ENCODE data around the gene GPR157. TPM values are rescaled to one million over a fixed set of nuclear protein-coding genes. Genes with fewer than 3 reads are reported as not detected.
"Not testable (repeated sequence)": the region's sequence is repeated elsewhere in the genome, so short reads cannot be mapped to it uniquely, and the experiment has no call there.

The GPR157 gene
- total and polyA plus RNA-seq, 4 donors = 1.1 to 7.9 (median 4.8) TPM

DNA sequence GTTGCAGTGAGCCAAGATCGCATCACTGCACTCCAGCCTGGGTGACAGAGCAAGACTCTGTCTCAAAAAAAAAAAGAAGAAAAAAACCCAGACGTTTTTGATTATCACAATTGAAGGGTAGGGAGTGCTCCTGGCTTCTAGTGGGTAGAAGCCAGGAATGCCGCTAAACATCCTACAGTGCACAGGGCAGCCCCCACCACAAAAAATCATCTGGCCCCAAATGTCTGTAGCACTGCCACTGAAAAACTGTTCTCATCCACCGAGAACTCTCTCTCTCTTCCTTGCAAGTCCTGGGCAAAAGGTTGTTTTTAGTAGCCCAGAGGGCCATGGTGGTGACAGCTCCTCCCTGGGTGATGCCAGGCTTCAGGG is 35.6 kb upstream of the GPR157 start:
- Histone ChIP-seq H3K36me3 (ENCODE audit: control insufficient read depth in 1 of 2, insufficient read depth in 2 of 2, low read length in 1 of 2) (peaks cover 0 to 2% of the 10 kb centered on the region in 2 donors), H3K4me3 (ENCODE audit: low read length in 2 of 2) (no peak overlapping the region), H3K9me3 (ENCODE audit: control insufficient read depth, low read length) (no peaks in the 10 kb centered on the region), H3K4me1 (ENCODE audit: control insufficient read depth in 1 of 2, insufficient read depth in 2 of 2, low read length in 2 of 2) (no peaks in the 10 kb centered on the region), H3K27me3 (ENCODE audit: control insufficient read depth in 1 of 2, insufficient read depth in 2 of 2, low read length in 1 of 2) (no peaks in the 10 kb centered on the region), H3K27ac (ENCODE audit: low read depth in 1 of 2, low read length in 2 of 2) (no peak overlapping the region)
- 52 to 70% methylated on average over 4 of the region's 4 CpGs for WGBS, 2 donors
- no peak for ATAC-seq (ENCODE audit: low FRiP score)
- intact Hi-C loops (cut with DNase I) = no loop called here
- DNase-seq = no peak

GRCh38 chr1:9161963-9162362 is 33.1 kb upstream of the GPR157 start:
- no peaks in the 10 kb centered on the region for H3K27me3 ChIP-seq (ENCODE audit: control insufficient read depth in 1 of 2, insufficient read depth in 2 of 2, low read length in 1 of 2)
- DNase-seq = no peak
- H3K36me3 ChIP-seq (ENCODE audit: control insufficient read depth in 1 of 2, insufficient read depth in 2 of 2, low read length in 1 of 2) = no peaks in the 10 kb centered on the region
- ATAC-seq (ENCODE audit: low FRiP score) = no peak
- H3K9me3 ChIP-seq (ENCODE audit: control insufficient read depth, low read length) = no peaks in the 10 kb centered on the region
- H3K4me1 ChIP-seq (ENCODE audit: control insufficient read depth in 1 of 2, insufficient read depth in 2 of 2, low read length in 2 of 2) = no peaks in the 10 kb centered on the region
- H3K27ac ChIP-seq (ENCODE audit: low read depth in 1 of 2, low read length in 2 of 2) = no peak overlapping the region
- 96 to 98% methylated on average over 7 of the region's 9 CpGs for WGBS, 2 donors
- H3K4me3 ChIP-seq (ENCODE audit: low read length in 2 of 2) = no peak overlapping the region
- intact Hi-C loops (cut with DNase I) = no loop called here

GRCh38 chr1:9161342-9161741 is 32.4 kb upstream of the GPR157 start:
- no peaks in the 10 kb centered on the region for H3K36me3 ChIP-seq (ENCODE audit: control insufficient read depth in 1 of 2, insufficient read depth in 2 of 2, low read length in 1 of 2)
- WGBS, 2 donors = 60 to 75% methylated on average over 6 of the region's 6 CpGs
- DNase-seq = no peak
- H3K4me3 ChIP-seq (ENCODE audit: low read length in 2 of 2) = no peak overlapping the region
- H3K4me1 ChIP-seq (ENCODE audit: control insufficient read depth in 1 of 2, insufficient read depth in 2 of 2, low read length in 2 of 2) = no peaks in the 10 kb centered on the region
- intact Hi-C loops (cut with DNase I) = no loop called here
- H3K27ac ChIP-seq (ENCODE audit: low read depth in 1 of 2, low read length in 2 of 2) = no peak overlapping the region
- H3K9me3 ChIP-seq (ENCODE audit: control insufficient read depth, low read length) = no peaks in the 10 kb centered on the region
- ATAC-seq (ENCODE audit: low FRiP score) = no peak
- H3K27me3 ChIP-seq (ENCODE audit: control insufficient read depth in 1 of 2, insufficient read depth in 2 of 2, low read length in 1 of 2) = no peaks in the 10 kb centered on the region

- Histone ChIP-seq H3K9me3 (ENCODE audit: control insufficient read depth, low read length) (no peaks in the 10 kb centered on the region), H3K36me3 (ENCODE audit: control insufficient read depth in 1 of 2, insufficient read depth in 2 of 2, low read length in 1 of 2) (no peaks in the 10 kb centered on the region), H3K4me1 (ENCODE audit: control insufficient read depth in 1 of 2, insufficient read depth in 2 of 2, low read length in 2 of 2) (no peaks in the 10 kb centered on the region), H3K27me3 (ENCODE audit: control insufficient read depth in 1 of 2, insufficient read depth in 2 of 2, low read length in 1 of 2) (no peaks in the 10 kb centered on the region), H3K27ac (ENCODE audit: low read depth in 1 of 2, low read length in 2 of 2) (no peak overlapping the region), H3K4me3 (ENCODE audit: low read length in 2 of 2) (no peak overlapping the region)
- no peak for ATAC-seq (ENCODE audit: low FRiP score)
- DNase-seq = no peak
- intact Hi-C loops (cut with DNase I) = no loop called here
- 90 to 92% methylated on average over 7 of the region's 7 CpGs for WGBS, 2 donors
These were observed 31.3 kb upstream of the GPR157 start for GRCh38 chr1:9160079-9160717.

GRCh38 chr1:9155879-9156278 is 27.0 kb upstream of the GPR157 start:
- intact Hi-C loops (cut with DNase I) = no loop called here
- ATAC-seq (ENCODE audit: low FRiP score) = no peak
- 87 to 94% methylated on average over 1 of the region's 1 CpG for WGBS, 2 donors
- no peaks in the 10 kb centered on the region for H3K4me1 ChIP-seq (ENCODE audit: control insufficient read depth in 1 of 2, insufficient read depth in 2 of 2, low read length in 2 of 2)
- H3K36me3 ChIP-seq (ENCODE audit: control insufficient read depth in 1 of 2, insufficient read depth in 2 of 2, low read length in 1 of 2) = no peaks in the 10 kb centered on the region
- no peaks in the 10 kb centered on the region for H3K27me3 ChIP-seq (ENCODE audit: control insufficient read depth in 1 of 2, insufficient read depth in 2 of 2, low read length in 1 of 2)
- H3K9me3 ChIP-seq (ENCODE audit: control insufficient read depth, low read length) = no peaks in the 10 kb centered on the region
- no peak overlapping the region for H3K4me3 ChIP-seq (ENCODE audit: low read length in 2 of 2)
- H3K27ac ChIP-seq (ENCODE audit: low read depth in 1 of 2, low read length in 2 of 2) = no peak overlapping the region
- DNase-seq = no peak

GRCh38 chr1:9155405-9155804 is 26.5 kb upstream of the GPR157 start:
- H3K27ac ChIP-seq (ENCODE audit: low read depth in 1 of 2, low read length in 2 of 2); H3K4me1 ChIP-seq (ENCODE audit: control insufficient read depth in 1 of 2, insufficient read depth in 2 of 2, low read length in 2 of 2); ATAC-seq (ENCODE audit: low FRiP score); H3K36me3 ChIP-seq (ENCODE audit: control insufficient read depth in 1 of 2, insufficient read depth in 2 of 2, low read length in 1 of 2); H3K9me3 ChIP-seq (ENCODE audit: control insufficient read depth, low read length); H3K27me3 ChIP-seq (ENCODE audit: control insufficient read depth in 1 of 2, insufficient read depth in 2 of 2, low read length in 1 of 2); DNase-seq; intact Hi-C loops (cut with DNase I); H3K4me3 ChIP-seq (ENCODE audit: low read length in 2 of 2): not testable (repeated sequence)

DNA sequence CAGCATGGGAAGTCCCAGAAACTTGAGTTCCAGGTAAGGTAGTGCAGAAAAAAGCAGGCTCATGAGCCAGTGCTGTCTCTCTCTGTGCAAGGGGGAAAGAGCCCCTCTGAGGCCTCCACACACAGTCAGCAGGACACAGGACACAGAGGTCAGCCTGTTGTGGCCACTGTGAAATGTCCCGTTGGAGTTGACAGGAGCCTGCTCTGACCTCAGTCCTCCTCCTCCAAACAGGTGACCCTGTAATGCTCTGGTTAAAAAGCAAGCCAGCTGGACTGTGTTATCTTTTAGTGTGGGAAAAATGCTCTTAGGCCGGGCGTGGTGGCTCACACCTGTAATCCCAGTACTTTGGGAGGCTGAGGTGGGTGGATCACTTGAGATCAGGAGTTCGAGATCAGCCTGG is 24.2 kb upstream of the GPR157 start:
- ATAC-seq (ENCODE audit: low FRiP score) = no peak
- Histone ChIP-seq H3K27me3 (ENCODE audit: control insufficient read depth in 1 of 2, insufficient read depth in 2 of 2, low read length in 1 of 2) (no peaks in the 10 kb centered on the region), H3K9me3 (ENCODE audit: control insufficient read depth, low read length) (no peaks in the 10 kb centered on the region), H3K4me1 (ENCODE audit: control insufficient read depth in 1 of 2, insufficient read depth in 2 of 2, low read length in 2 of 2) (no peaks in the 10 kb centered on the region), H3K4me3 (ENCODE audit: low read length in 2 of 2) (no peak overlapping the region), H3K36me3 (ENCODE audit: control insufficient read depth in 1 of 2, insufficient read depth in 2 of 2, low read length in 1 of 2) (no peaks in the 10 kb centered on the region), H3K27ac (ENCODE audit: low read depth in 1 of 2, low read length in 2 of 2) (no peak overlapping the region)
- intact Hi-C loops (cut with DNase I) = no loop called here
- DNase-seq = no peak
- WGBS, 2 donors = 92 to 96% methylated on average over 4 of the region's 4 CpGs

DNA sequence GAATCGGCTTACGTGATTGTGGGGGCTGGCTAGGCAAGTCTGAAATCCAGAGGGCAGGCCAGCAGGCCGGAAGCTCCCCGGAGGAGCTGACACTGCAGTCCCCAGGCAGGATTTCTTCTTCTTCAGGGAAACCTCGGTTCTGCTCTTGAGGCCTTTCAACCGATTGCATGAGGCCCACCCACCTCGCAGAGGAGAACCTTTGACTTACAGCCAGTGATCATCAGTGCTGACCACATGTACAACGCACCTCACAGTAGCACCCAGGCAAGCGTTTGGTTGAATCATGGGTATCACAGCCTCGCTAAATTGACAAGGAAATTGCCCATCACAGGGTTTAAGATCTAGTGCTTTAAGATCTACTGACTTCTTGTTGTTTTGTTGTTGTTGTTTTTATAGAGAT is 23.6 kb upstream of the GPR157 start:
- no peak overlapping the region for H3K4me3 ChIP-seq (ENCODE audit: low read length in 2 of 2)
- H3K27me3 ChIP-seq (ENCODE audit: control insufficient read depth in 1 of 2, insufficient read depth in 2 of 2, low read length in 1 of 2) = no peaks in the 10 kb centered on the region
- intact Hi-C loops (cut with DNase I) = no loop called here
- no peak overlapping the region for H3K27ac ChIP-seq (ENCODE audit: low read depth in 1 of 2, low read length in 2 of 2)
- H3K36me3 ChIP-seq (ENCODE audit: control insufficient read depth in 1 of 2, insufficient read depth in 2 of 2, low read length in 1 of 2) = no peaks in the 10 kb centered on the region
- no peaks in the 10 kb centered on the region for H3K4me1 ChIP-seq (ENCODE audit: control insufficient read depth in 1 of 2, insufficient read depth in 2 of 2, low read length in 2 of 2)
- DNase-seq = no peak
- ATAC-seq (ENCODE audit: low FRiP score) = no peak
- H3K9me3 ChIP-seq (ENCODE audit: control insufficient read depth, low read length) = no peaks in the 10 kb centered on the region
- 89 to 91% methylated on average over 10 of the region's 10 CpGs for WGBS, 2 donors

DNA sequence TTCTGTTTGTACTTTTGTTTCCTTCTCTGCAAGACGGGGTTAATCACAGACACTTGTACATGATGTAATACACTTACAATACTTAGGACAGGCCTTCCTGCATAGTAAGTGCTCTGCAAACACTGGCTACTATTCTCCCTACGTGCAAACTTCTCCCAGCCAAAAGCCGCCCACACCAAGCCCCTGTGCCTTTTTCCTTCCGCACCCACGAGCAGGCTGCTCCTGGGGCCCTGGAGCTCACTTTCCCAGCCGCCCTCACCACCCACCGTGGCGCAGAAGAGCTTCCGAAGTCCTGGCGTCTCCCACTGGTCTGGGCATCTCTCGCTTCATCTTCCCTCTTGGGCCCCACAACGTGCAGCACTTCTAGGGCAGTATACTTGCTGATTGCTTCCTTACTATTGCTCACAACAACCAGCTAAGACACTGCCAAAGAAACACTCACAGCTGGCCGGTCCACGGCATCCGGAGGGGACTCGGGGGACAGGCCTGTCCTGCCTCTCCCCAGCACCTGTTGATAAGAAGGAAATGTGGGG is 22.5 kb upstream of the GPR157 start:
- 75 to 78% methylated on average over 16 of the region's 16 CpGs for WGBS, 2 donors
- no peaks in the 10 kb centered on the region for H3K27me3 ChIP-seq (ENCODE audit: control insufficient read depth in 1 of 2, insufficient read depth in 2 of 2, low read length in 1 of 2)
- no peak overlapping the region for H3K4me3 ChIP-seq (ENCODE audit: low read length in 2 of 2)
- no peaks in the 10 kb centered on the region for H3K36me3 ChIP-seq (ENCODE audit: control insufficient read depth in 1 of 2, insufficient read depth in 2 of 2, low read length in 1 of 2)
- intact Hi-C loops (cut with DNase I) = no loop called here
- no peak overlapping the region for H3K27ac ChIP-seq (ENCODE audit: low read depth in 1 of 2, low read length in 2 of 2)
- no peak for DNase-seq
- no peaks in the 10 kb centered on the region for H3K4me1 ChIP-seq (ENCODE audit: control insufficient read depth in 1 of 2, insufficient read depth in 2 of 2, low read length in 2 of 2)
- no peak for ATAC-seq (ENCODE audit: low FRiP score)
- no peaks in the 10 kb centered on the region for H3K9me3 ChIP-seq (ENCODE audit: control insufficient read depth, low read length)

Measured in aorta (tissue), 5 donors.